Measurements from ENCODE around the gene ADPRM. TPM values are rescaled to one million over a fixed set of nuclear protein-coding genes. Genes with fewer than 3 reads are reported as not detected.

The ADPRM gene
- total RNA-seq, 2 experiments from 2014 or later = 12.4 to 13.5 TPM

Other genes with a start within 250 kb of the ADPRM start
- gene MYH4, start 228.0 kb upstream of the ADPRM start, total RNA-seq = not detected
- gene MYH1, start 179.1 kb upstream of the ADPRM start, total RNA-seq = not detected
- gene MYH2, start 147.9 kb upstream of the ADPRM start, total RNA-seq = not detected
- 1 to 10 TPM; 1.6 to 2.4 TPM for gene MYH3, start 40.3 kb upstream of the ADPRM start, total RNA-seq
- gene SCO1, start 61 bp upstream of the ADPRM start, total RNA-seq = 10 to 100 TPM; 34.6 to 36.4 TPM
- gene TMEM220, start 32.4 kb downstream of the ADPRM start, total RNA-seq = under 1 TPM; 0.24 to 0.94 TPM
- gene TMEM238L, start 106.5 kb downstream of the ADPRM start, total RNA-seq = not detected
- gene PIRT, start 140.5 kb downstream of the ADPRM start, total RNA-seq = not detected